IMR-90 (cell line): Measurements from ENCODE around the gene ADARB2. TPM values are rescaled to one million over a fixed set of nuclear protein-coding genes. Genes with fewer than 3 reads are reported as not detected.

Experiments used
- ATAC-seq: fragments of 200-7000 bp; cut with Tn5 transposase; 2 replicates; pipeline ENCODE4 v1.9.1; 2020; ENCODE audit warnings: low read depth, mild to moderate bottlenecking, moderate library complexity
- BruUV-seq: library from RNA; stranded (reverse); fragments of 400-500 nt; replicated peaks from 2 replicates; lab custom pipeline; 2021; lab: Mats Ljungman, UMichigan
- CTCF ChIA-PET: fragments of 300-600 bp; formaldehyde crosslinking; extraction: SDS; loops from one replicate; lab custom pipeline; 2021; ENCODE audit warnings: antibody characterized with exemption; lab: Yijun Ruan, JAX
- POLR2A ChIA-PET: fragments of 300-600 bp; sonication (Branson Sonifier 250); formaldehyde crosslinking; loops from one replicate; lab custom pipeline; 2022; ENCODE audit warnings: antibody characterized with exemption; ENCODE audit not compliant: unreplicated experiment; lab: Charles Lee
- DNase-seq: peaks from one replicate; pipeline ENCODE4 v3.0.0; 2013
- H2AFZ ChIP-seq: replicated peaks from 2 replicates; pipeline ENCODE3; 2013; ENCODE audit warnings: low read length, mild to moderate bottlenecking; ENCODE audit not compliant: poor library complexity
- H2AK5ac ChIP-seq: 2 replicates; pipeline ENCODE4 v1.6.1; 2013; ENCODE audit warnings: low read depth, low read length, inconsistent platforms
- H2AK9ac ChIP-seq: replicated peaks from 2 replicates; pipeline ENCODE3; 2013; ENCODE audit warnings: mild to moderate bottlenecking, low read depth, low read length, moderate library complexity; ENCODE audit not compliant: poor library complexity
- H2BK120ac ChIP-seq: 2 replicates; pipeline ENCODE4 v1.6.1; 2013; ENCODE audit warnings: low read depth, low read length, inconsistent platforms
- H2BK15ac ChIP-seq: 3 replicates; pipeline ENCODE4 v1.6.1; 2013; ENCODE audit warnings: low read depth, low read length, inconsistent platforms
- H2BK20ac ChIP-seq: 2 replicates; pipeline ENCODE4 v1.6.1; 2013; ENCODE audit warnings: low read depth, mild to moderate bottlenecking, inconsistent platforms, low read length, moderate library complexity
- H2BK5ac ChIP-seq: 2 replicates; pipeline ENCODE4 v1.6.1; 2013; ENCODE audit warnings: mild to moderate bottlenecking, low read depth, low read length, inconsistent platforms; ENCODE audit not compliant: poor library complexity, severe bottlenecking
- H3K14ac ChIP-seq: replicated peaks from 2 replicates; pipeline ENCODE4 v1.6.1; 2013; ENCODE audit warnings: low read depth, low read length, inconsistent platforms
- H3K18ac ChIP-seq: 2 replicates; pipeline ENCODE4 v1.6.1; 2013; ENCODE audit warnings: low read depth, low read length, control low read depth
- H3K23ac ChIP-seq: 2 replicates; pipeline ENCODE4 v1.6.1; 2013; ENCODE audit warnings: low read depth, low read length, inconsistent platforms
- H3K27ac ChIP-seq: 2 replicates; pipeline ENCODE4 v1.5.1; 2013; ENCODE audit warnings: mild to moderate bottlenecking, control low read depth, low read length; ENCODE audit not compliant: insufficient read depth
- H3K27me3 ChIP-seq: 2 replicates; pipeline ENCODE4 v1.6.1; 2013; ENCODE audit warnings: low read length; ENCODE audit not compliant: control insufficient read depth, insufficient read depth
- H3K36me3 ChIP-seq: 2 replicates; pipeline ENCODE4 v1.6.1; 2013; ENCODE audit warnings: low read length, mixed read lengths; ENCODE audit not compliant: control insufficient read depth, insufficient read depth
- H3K4ac ChIP-seq: 2 replicates; pipeline ENCODE4 v1.6.1; 2013; ENCODE audit warnings: low read depth, low read length, inconsistent platforms
- H3K4me1 ChIP-seq: 2 replicates; pipeline ENCODE4 v1.6.1; 2013; ENCODE audit warnings: low read length, mixed read lengths; ENCODE audit not compliant: control insufficient read depth, insufficient read depth
- H3K4me2 ChIP-seq: 2 replicates; pipeline ENCODE4 v1.6.1; 2013; ENCODE audit warnings: low read depth, mild to moderate bottlenecking, control low read depth, low read length, moderate library complexity
- H3K4me3 ChIP-seq: 2 replicates; pipeline ENCODE4 v1.5.1; 2013; ENCODE audit warnings: low read depth, mild to moderate bottlenecking, control low read depth, low read length, moderate library complexity; ENCODE audit not compliant: insufficient read depth
- H3K56ac ChIP-seq: 2 replicates; pipeline ENCODE4 v1.6.1; 2013; ENCODE audit warnings: low read length, inconsistent platforms; ENCODE audit not compliant: insufficient read depth; ENCODE audit errors: extremely low read depth
- H3K79me1 ChIP-seq, 2 experiments: 2 replicates each; pipeline ENCODE4 v1.6.1; 2013; ENCODE audit warnings: low read length in 2 of 2, inconsistent platforms in 1 of 2, low read depth in 1 of 2
- H3K9ac ChIP-seq: 2 replicates; pipeline ENCODE4 v1.6.1; 2013; ENCODE audit warnings: low read depth, low read length, control low read depth
- H3K9me1 ChIP-seq: 2 replicates; pipeline ENCODE4 v1.6.1; 2013; ENCODE audit warnings: low read length, inconsistent platforms; ENCODE audit not compliant: insufficient read depth
- H3K9me3 ChIP-seq: 2 replicates; pipeline ENCODE4 v1.6.1; 2013; ENCODE audit warnings: low read length; ENCODE audit not compliant: control insufficient read depth, insufficient read depth
- H4K20me1 ChIP-seq: 2 replicates; pipeline ENCODE4 v1.6.1; 2013; ENCODE audit warnings: low read length, inconsistent platforms; ENCODE audit not compliant: insufficient read depth
- H4K5ac ChIP-seq: 2 replicates; pipeline ENCODE4 v1.6.1; 2013; ENCODE audit warnings: mild to moderate bottlenecking, low read depth, low read length, control low read depth
- H4K8ac ChIP-seq, 2 experiments: 2 replicates each; pipeline ENCODE4 v1.6.1; 2013; ENCODE audit warnings: low read depth in 2 of 2, low read length in 2 of 2, control low read depth in 1 of 2, inconsistent platforms in 1 of 2
- H4K91ac ChIP-seq: 2 replicates; pipeline ENCODE4 v1.6.1; 2013; ENCODE audit warnings: low read depth, low read length, inconsistent platforms; ENCODE audit not compliant: insufficient read depth
- CHD1 ChIP-seq: IDR thresholded peaks from 2 replicates; pipeline ENCODE4 v1.6.1; 2012; ENCODE audit warnings: low read depth, low read length, improper control_type of control experiment
- CTCF ChIP-seq: conservative IDR thresholded peaks from 2 replicates; pipeline ENCODE4 v1.5.1; 2012; ENCODE audit warnings: mild to moderate bottlenecking, low read depth, low read length, improper control_type of control experiment
- NFE2L2 ChIP-seq: fragments of 150-350 bp; IDR thresholded peaks from 2 replicates; pipeline ENCODE4 v1.6.1; 2016; ENCODE audit warnings: low read depth, mild to moderate bottlenecking, low read length
- POLR2A ChIP-seq: IDR thresholded peaks from 2 replicates; pipeline ENCODE4 v1.6.1; 2012; ENCODE audit warnings: mild to moderate bottlenecking, low read depth, low read length
- RAD21 ChIP-seq: IDR thresholded peaks from 2 replicates; pipeline ENCODE4 v1.6.1; 2012; ENCODE audit warnings: low read length, improper control_type of control experiment
- RFX5 ChIP-seq: IDR thresholded peaks from 2 replicates; pipeline ENCODE4 v1.8.0; 2012; ENCODE audit warnings: low read depth, mild to moderate bottlenecking, low read length, moderate library complexity
- WGBS, 2 experiments: methylation state at CpG; one replicate each; pipeline versions ENCODE4 v1.1.5 to v1.1.7; 2013; ENCODE audit warnings: missing lambda C conversion rate in 2 of 2; ENCODE audit not compliant: insufficient read length in 1 of 2; ENCODE audit errors: extremely low coverage in 2 of 2; 5-methylcytosine and 5-hydroxymethylcytosine counted together
- dilution Hi-C: fragments of 300-500 bp; cut with HindIII; formaldehyde crosslinking; loops from one replicate; pipeline ENCODE4 v1.14.3; 2018; ENCODE audit warnings: low sequenced_read_pairs; ENCODE audit not compliant: unreplicated experiment
- in situ Hi-C: fragments of 300-500 bp; cut with MboI; formaldehyde crosslinking; loops from 3 replicates; pipeline ENCODE4 v1.14.3; 2019; ENCODE audit warnings: low sequenced_read_pairs, inconsistent platforms, mixed read lengths
- intact Hi-C: fragments of 100-400 bp; cut with micrococcal nuclease; formaldehyde crosslinking; loops from 2 replicates; pipeline ENCODE4 v1.10.0; 2022
- polyA plus RNA-seq, 3 experiments: library from polyadenylated mRNA; depleted of rRNA; stranded (reverse); fragments of >200 nt; gene quantifications; 2 replicates each; pipeline ENCODE4 v1.2.3, GENCODE V29; 2012; ENCODE audit warnings: low replicate concordance in 1 of 3
- total RNA-seq: library from RNA; depleted of rRNA; stranded (reverse); fragments of >200 nt; gene quantifications from 2 replicates; pipeline ENCODE4 v1.2.3, GENCODE V29; 2012

ADARB2 gene
- total and polyA plus RNA-seq, 2 of the 4 experiments (the other 2 are of a cell fraction), result not detected

- in situ Hi-C loops, result no loop called here
- no peak for ATAC-seq
- no TSS peak for BruUV-seq
Observed at GRCh38 chr10:1465418-1465911, 271.9 kb downstream of the ADARB2 start.

More at GRCh38 chr10:1465418-1465911, 271.9 kb downstream of the ADARB2 start:
- peaks cover 41% of the 10 kb centered on the region for H3K9me3 ChIP-seq
- H3K18ac ChIP-seq, result no peak overlapping the region
- H4K91ac ChIP-seq, result no peak overlapping the region
- no peak overlapping the region for H2AK5ac ChIP-seq
- H3K27me3 ChIP-seq, result no peaks in the 10 kb centered on the region
- H4K5ac ChIP-seq, result no peak overlapping the region
- H4K20me1 ChIP-seq, result no peaks in the 10 kb centered on the region
- H2BK5ac ChIP-seq, result no peak overlapping the region
- no peak overlapping the region for H3K27ac ChIP-seq
- H3K4ac ChIP-seq, result no peak overlapping the region
- H2BK20ac ChIP-seq, result no peak overlapping the region
- ChIA-PET POLR2A (no interaction called here), CTCF (no interaction called here)
- H4K8ac ChIP-seq, result no peak overlapping the region
- no peak overlapping the region for H3K56ac ChIP-seq
- no peak overlapping the region for H2AFZ ChIP-seq
- no peak overlapping the region for H3K9ac ChIP-seq
- H2AK9ac ChIP-seq, result no peak overlapping the region
- H3K79me1 ChIP-seq, result no peaks in the 10 kb centered on the region
- dilution Hi-C loops (no loop called here), intact Hi-C loops (no loop called here)
- no peaks in the 10 kb centered on the region for H3K4me1 ChIP-seq
- H2BK15ac ChIP-seq, result no peak overlapping the region
- 75% methylated on average over 4 of the region's 19 CpGs; no CpG with 5 or more reads in 1 of the 2 experiments for WGBS, 2 experiments
- no peaks in the 10 kb centered on the region for H3K36me3 ChIP-seq
- H3K4me3 ChIP-seq, result no peak overlapping the region
- TF ChIP-seq RAD21, result no peak
- no peak for TF ChIP-seq POLR2A
- TF ChIP-seq CHD1, result no peak
- no peak for TF ChIP-seq RFX5
- no peak for TF ChIP-seq CTCF
- no peak for TF ChIP-seq NFE2L2
- no peak overlapping the region for H3K23ac ChIP-seq
- DNase-seq, result no peak
- H3K4me2 ChIP-seq, result no peak overlapping the region
- no peak overlapping the region for H2BK120ac ChIP-seq
- H3K9me1 ChIP-seq, result no peaks in the 10 kb centered on the region
- H3K14ac ChIP-seq, result no peak overlapping the region
